ENCODE measurements around the gene SLC23A1. TPM values are rescaled to one million over a fixed set of nuclear protein-coding genes. Genes with fewer than 3 reads are reported as not detected.

Gene SLC23A1
- total RNA-seq, 4 donors from 2014 or later, result not detected

- H3K36me3 ChIP-seq, result no peaks in the 10 kb centered on the region
- peak in 1 of 2 donors; percentile 40 for DNase-seq
- peaks cover 10 to 26% of the 10 kb centered on the region in 2 donors for H3K4me1 ChIP-seq
- peak; percentile 29 to 60 for ATAC-seq
- TF ChIP-seq POLR2A (IDR thresholded peaks at IDR 0.05) (no peak), CTCF (IDR thresholded peaks at IDR 0.05 in 4 of 5, conservative IDR thresholded peaks at IDR 0.05 in 1 of 5) (peak in 4 of 5 experiments; percentile 10 to 48 (median 38))
- peak overlapping the region; percentile 34 to 47 (median 44) for H3K4me3 ChIP-seq
- intact Hi-C loops (cut with DNase I; ENCODE audit: low total_unique reads) (no loop called here), in situ Hi-C loops (cut with MboI; ENCODE audit: low sequenced_read_pairs in 4 of 4) (no loop called here)
- H3K9me3 ChIP-seq, result no peaks in the 10 kb centered on the region
- H3K27me3 ChIP-seq, result no peaks in the 10 kb centered on the region
- peak overlapping the region; percentile 57 to 75 (median 64) for H3K27ac ChIP-seq
Measured at GRCh38 chr5:139385061-139386049, 2.3 kb upstream of the SLC23A1 start.

- H3K36me3 ChIP-seq, result no peaks in the 10 kb centered on the region
- peak overlapping the region; percentile 57 to 75 (median 64) for H3K27ac ChIP-seq
- no peaks in the 10 kb centered on the region for H3K9me3 ChIP-seq
- in situ Hi-C loops (cut with MboI; ENCODE audit: low sequenced_read_pairs in 4 of 4) (no loop called here), intact Hi-C loops (cut with DNase I; ENCODE audit: low total_unique reads) (no loop called here)
- TF ChIP-seq POLR2A (IDR thresholded peaks at IDR 0.05), result no peak
- TF ChIP-seq CTCF (IDR thresholded peaks at IDR 0.05 in 4 of 5, conservative IDR thresholded peaks at IDR 0.05 in 1 of 5), result no peak
- H3K27me3 ChIP-seq, result no peaks in the 10 kb centered on the region
- no peak for ATAC-seq
- H3K4me1 ChIP-seq, result peaks cover 10 to 21% of the 10 kb centered on the region in 2 donors
- DNase-seq, result no peak
- H3K4me3 ChIP-seq, result peak overlapping the region; percentile 34 to 47 (median 44)
Measured at GRCh38 chr5:139384591-139385051, 1.5 kb upstream of the SLC23A1 start.

- TF ChIP-seq POLR2A (IDR thresholded peaks at IDR 0.05) (no peak), CTCF (IDR thresholded peaks at IDR 0.05 in 4 of 5, conservative IDR thresholded peaks at IDR 0.05 in 1 of 5) (no peak)
- intact Hi-C loops (cut with DNase I; ENCODE audit: low total_unique reads) (no loop called here), in situ Hi-C loops (cut with MboI; ENCODE audit: low sequenced_read_pairs in 4 of 4) (no loop called here)
- Histone ChIP-seq H3K27ac (peak overlapping the region in 2 of 4 donors; percentile 59 to 75), H3K27me3 (no peaks in the 10 kb centered on the region), H3K36me3 (no peaks in the 10 kb centered on the region), H3K4me3 (no peak overlapping the region), H3K9me3 (no peaks in the 10 kb centered on the region), H3K4me1 (peaks cover 10 to 18% of the 10 kb centered on the region in 2 donors)
- ATAC-seq (no peak), DNase-seq (no peak)
Measured at GRCh38 chr5:139383993-139384590, 995 bp upstream of the SLC23A1 start.

DNA sequence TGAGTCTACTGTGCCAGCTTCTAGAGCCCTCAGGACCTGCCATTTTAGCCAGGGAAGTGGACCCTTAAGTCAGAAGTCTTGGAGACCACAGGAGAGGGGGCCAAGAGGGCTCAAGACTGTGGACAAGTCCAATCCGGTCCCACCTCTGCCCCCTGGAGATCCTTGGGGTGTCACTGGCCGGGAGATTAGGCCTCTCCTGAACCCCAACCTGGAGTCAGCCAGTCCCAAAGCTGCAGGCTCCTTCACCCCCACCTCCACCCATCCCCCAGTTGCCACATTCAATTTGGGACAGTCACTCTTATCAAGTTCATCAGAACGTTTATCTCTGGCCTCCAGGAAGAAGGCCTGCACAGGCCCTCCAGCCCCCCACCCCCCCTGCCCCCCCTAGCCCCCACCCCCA, 290 bp downstream of the SLC23A1 start:
- DNase-seq (no peak), ATAC-seq (no peak)
- peaks cover 10 to 13% of the 10 kb centered on the region in 2 donors for H3K4me1 ChIP-seq
- in situ Hi-C loops (cut with MboI; ENCODE audit: low sequenced_read_pairs in 4 of 4) (no loop called here), intact Hi-C loops (cut with DNase I; ENCODE audit: low total_unique reads) (no loop called here)
- TF ChIP-seq POLR2A (IDR thresholded peaks at IDR 0.05) (no peak), CTCF (IDR thresholded peaks at IDR 0.05 in 4 of 5, conservative IDR thresholded peaks at IDR 0.05 in 1 of 5) (no peak)
- H3K27me3 ChIP-seq, result no peaks in the 10 kb centered on the region
- H3K9me3 ChIP-seq, result no peaks in the 10 kb centered on the region
- no peaks in the 10 kb centered on the region for H3K36me3 ChIP-seq
- H3K27ac ChIP-seq, result no peak overlapping the region
- H3K4me3 ChIP-seq, result no peak overlapping the region
